T-helper 22 cell (primary cell): Measurements from ENCODE around the gene ZNF584.
"Not testable (repeated sequence)": the region's sequence is repeated elsewhere in the genome, so short reads cannot be mapped to it uniquely, and the experiment has no call there.

Experiments
- DNase-seq: peaks from one replicate; pipeline ENCODE4 v3.0.0-alpha.2; 2020; ENCODE audit warnings: low read depth

Gene ZNF584

DNA sequence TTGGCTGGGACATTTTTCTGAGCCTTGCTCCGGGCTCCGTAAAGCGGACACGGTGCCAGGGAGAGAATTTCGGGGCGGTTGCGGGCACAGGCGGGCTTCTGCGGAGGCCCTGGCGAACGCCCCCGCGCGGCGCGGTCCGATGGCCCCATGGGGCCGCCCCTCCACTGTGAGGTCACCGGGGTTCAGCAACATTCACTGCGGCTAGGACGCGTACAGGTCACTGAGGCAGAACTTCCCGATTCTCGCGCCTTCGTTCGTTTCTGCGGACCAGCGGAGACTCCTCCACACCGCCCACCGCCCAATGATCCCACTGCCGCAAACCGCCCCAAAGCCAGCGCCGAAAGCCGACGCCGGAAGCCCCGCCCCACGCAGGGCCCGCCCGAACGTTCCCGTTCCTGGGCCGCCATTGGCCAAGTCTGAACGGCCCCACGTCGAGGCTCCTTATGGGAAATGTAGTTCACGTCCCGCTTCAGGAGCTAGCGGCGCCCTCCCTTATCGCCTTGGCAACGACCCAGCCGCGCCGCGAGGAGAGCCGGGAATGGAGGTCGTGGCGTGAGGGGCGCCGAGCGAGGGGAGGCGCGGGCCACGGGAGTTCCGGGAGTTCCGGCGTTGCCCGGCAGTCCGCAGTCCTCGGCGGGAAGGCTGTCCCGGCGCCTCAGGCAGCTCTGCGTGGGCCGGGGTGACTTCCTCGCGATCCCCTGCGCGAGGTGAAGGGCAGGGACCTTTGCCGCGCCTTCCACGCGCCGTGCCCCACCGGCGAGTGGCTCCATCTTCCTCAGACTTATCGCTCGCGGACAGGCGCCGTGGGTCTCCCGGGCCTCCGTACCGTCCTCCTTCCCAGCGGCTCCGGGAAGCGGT is at the start of gene ZNF584:
ZNF584 (plus strand) TSS at position 498 of the 858 bp plus-strand sequence. CDS start 499 bp downstream, outside the sequence.
- DNase-seq, result peak; percentile 91

DNA sequence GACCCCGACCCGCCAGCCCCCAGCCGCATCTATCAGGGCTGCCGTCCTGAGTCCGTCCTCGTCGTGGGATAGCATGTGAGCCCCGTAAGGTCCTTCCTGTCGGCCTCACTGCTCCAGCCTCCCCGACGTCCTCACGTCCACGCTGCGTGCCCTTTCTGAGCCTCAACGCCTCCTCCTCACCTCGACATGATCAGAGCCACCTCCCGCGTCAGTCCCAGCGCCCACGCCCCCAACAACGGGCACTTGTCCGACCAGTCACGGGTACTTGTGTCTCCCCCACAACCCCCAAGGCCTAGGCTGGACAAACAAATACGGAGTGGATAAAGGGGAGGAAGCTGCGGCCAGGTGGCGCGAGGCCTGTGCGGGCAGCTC is 46.6 kb upstream of the ZNF584 start:
- no peak for DNase-seq

DNA sequence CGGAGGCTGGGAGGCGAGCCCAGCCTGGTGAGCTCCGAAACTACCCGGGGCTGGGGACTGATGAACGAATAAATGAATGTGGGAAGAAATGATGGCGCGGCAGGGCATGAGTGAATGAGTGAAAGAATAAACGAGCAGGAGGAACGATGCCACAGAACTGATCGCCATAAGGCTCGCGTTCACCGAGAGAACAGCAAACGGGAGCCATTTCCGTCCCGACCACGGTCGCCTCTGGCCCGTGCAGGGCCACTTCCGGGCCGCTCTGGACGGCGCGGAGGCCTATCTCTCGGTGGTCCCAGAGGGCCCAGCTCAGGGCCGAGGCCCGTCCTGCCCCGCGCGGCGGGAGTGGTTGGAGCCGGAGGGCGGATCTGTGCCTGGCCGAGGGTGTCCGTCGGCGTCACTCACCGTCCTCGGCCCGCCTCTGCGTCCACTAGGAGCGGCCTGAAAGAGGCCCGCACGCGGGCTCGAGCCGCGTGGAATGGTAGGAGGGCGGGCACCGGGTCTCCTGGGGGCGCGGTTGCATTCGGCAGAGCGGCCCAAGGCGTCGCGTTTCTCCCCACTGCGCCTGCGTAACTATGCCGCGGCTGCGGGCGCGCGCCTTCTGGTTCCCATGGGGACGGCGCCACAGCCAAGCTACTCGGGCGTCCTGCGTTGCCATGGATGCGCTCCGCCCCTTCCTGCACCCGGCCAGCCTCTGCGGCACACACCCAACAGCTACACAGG is 46.0 kb upstream of the ZNF584 start, which contains the start of gene ZNF497:
ZNF497 (minus strand) TSS at position 480 of the 723 bp plus-strand sequence. CDS start 5,116 bp downstream, outside the sequence.
- peak; percentile 89 for DNase-seq

DNA sequence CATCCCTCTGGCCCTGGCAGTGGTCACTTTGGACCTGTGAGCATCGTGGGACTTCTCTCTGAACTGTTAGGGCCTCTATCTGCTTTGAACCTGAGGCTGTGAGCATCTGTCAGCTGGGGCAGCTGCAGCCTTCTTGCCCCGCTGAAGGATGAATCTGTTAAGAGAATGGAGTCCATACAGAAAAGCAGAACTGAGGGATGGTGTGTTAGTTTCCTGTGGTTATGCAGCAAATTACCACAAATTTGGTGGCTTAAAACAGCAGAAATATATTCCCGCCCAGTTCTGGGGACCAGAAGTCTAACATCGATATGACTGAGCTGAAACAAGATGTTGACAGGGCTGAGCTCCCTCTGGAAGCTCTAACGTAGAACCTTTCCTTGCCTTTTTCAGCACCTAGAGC is 44.3 kb upstream of the ZNF584 start:
- DNase-seq, result no peak

DNA sequence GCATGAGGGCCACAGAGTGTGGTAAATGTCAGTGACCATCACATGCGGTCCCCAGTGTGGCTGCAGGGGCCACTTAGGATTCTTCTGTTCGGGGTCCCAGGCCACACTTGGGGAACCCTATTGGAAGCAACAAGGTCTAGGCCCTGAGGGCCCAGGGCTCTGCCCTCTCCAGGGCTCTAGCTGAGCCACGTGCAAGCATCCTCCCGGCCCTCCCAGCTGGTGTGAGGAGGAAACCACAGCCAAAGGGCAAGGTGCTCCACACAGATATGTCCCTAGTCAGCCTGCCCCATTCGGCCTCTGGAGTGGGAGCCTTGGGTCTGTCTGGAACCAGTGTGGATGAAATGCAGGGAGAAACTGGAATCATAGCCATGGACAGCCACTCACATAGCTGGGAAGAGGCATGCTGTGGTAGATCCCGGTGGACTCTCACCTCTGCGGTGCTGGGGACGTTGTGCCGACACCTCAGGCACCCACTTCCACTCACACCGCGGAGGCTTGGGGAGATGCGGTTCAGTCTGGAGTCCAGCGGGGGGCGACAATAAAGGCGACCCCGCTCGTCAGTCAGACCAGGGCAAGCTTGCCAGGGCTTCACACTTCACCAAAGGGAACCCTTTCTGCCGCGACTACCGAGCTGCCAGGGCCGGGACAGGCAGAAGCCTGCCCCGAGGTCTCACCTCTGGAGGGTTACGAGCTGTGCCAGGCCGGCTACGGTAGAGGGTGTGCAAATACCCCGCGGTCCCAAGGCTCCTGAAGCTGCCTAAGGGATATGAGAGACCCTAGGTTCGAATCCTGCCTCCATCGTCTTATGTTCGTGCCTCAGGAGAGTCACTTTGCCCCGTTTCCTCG is 41.6 kb upstream of the ZNF584 start:
- DNase-seq, result no peak

DNA sequence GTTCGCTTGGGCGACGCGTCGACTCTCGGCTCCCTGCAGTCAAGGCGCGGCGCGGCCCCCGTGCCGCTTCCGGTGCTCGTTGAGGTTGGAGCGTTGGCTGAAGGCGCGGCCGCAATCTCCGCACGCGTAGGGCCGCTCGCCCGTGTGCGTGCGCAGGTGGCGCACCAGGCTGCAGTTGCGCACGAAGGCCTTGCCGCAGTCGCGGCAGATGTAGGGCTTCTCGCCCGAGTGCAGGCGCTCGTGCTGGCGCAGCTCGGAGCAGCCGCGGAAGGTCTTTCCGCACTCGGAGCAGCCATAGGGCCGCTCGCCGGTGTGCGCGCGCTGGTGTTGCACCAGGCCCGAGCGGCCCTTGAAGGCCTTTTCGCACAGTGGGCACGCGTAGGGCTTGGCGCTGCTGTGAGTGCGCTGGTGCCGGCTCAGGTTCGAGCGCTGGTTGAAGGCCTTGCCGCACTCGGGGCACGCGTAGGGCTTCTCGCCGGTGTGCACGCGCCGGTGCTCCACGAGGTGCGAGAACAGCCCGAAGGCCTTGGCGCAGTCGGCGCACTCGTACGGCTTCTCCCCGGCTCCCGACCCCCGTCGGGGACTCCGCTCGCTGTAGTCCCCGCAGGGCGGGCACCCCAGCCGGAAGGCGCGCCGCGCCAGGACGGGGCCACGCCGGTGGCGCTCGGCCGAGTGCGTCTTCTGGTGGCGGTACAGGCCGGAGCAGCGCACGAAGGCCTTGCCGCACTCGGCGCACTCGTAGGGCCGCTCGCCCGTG is 40.6 kb upstream of the ZNF584 start:
- no peak for DNase-seq

DNA sequence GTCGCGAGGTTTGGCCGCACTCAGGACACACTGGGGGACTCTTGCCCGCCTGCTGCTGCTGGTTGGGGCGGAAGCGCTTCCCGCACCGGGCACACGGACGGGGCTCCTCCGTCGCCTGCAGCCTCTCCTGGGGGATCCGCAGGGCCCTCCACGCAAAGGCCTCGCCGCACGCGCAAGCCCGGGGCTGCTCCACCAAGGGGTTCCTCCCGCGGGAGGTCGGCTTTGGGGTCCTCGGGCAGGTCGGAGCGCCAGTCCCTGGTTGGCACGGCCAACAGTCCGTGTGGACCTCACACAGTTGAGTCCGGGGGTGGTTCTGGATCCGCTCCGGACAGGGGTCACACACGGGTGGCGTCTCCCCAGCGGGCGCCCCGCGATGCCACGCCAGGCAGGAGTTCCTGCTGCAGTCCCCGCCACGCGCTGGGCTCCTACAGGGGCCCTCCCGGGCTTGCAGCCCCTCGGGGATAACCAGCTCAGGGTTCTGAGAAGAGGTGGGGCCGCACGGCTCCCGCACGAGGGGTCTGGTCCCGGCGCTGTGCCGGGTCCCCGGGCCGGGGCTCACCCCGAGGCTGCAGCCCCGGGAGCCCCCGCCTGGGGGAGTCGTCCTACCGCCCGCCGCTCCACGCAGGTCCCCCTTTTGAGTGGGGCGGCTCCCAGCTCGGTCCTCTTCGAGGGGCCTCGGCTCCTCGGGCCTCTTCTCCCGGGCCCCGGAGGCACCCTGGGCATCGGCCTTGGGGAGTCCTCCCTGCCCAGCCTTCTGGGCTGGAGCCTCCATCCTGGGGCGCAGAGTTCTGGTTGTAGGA is 39.7 kb upstream of the ZNF584 start:
- no peak for DNase-seq

DNA sequence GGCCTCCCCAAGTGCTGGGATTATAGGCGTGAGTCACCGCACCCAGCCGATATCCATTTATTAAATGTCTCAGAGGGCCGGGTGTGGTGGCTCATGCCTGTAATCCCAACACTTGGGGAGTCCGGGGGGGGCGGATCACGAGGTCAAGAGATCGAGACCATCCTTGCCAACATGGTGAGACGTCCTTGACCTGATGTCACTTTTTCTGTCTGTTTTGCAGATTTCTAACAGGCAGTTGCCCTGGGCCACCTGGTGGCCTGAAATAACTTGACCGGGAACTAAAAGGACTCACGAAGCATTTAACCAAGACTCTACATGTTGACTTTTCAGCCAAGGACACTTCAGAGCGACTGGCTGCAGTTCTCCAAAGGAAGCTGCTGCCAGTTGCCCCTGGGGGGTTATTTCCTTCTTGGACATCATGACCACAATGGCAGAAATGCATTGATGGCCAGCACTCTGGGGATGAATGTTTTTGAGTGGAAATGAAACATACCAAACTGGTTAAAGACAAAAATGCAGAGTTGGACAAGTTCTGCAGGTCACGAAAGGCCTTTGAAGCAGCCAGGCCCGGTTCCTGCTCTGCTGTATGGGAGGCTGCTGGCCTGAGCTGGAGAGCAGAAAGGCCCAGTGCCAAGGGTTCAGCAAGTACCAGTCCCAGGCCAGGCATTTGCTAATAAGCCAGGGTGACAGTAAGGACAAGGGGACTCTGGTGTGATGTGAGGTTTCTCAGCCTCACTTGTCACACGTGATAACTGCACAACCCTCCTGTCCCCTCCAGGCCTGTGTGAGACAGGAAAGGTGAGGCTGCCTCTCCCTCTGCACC is 35.9 kb upstream of the ZNF584 start:
- DNase-seq, result no peak

DNA sequence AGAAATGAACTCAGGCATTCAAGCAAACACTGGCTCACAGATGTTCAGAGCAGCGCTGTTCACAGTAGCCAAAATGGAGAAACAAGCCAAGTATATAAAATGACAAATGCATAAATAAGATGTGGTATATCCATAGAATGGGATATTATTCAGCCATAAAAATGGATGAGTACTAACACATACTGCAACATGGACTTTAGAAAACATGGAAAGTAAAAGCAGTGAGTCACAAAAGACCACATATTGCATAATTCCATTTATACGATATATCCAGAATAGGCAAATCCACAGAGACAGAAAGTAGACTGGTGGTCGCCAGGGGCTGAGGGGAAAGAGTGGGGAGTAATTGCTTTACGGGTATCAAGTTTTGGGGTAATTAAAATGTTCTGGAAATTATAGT is 34.2 kb upstream of the ZNF584 start:
- DNase-seq, result no peak

DNA sequence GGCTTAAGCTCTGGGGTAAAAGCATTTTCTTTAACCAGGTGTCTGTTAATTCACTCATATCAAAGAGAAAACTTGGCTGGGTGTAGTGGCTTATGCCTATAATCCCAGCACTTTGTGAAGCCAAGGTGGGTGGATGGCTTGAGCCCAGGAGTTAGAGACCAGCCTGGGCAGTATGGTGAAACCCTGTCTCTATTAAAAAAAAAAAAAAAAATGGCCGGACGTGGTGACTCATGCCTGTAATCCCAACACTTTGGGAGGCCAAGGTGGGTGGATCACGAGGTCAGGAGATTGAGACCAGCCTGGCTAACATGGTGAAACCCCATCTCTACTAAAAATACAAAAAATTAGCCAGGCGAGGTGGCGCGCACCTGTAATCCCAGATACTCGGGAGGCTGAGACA is 31.7 kb upstream of the ZNF584 start:
- not testable (repeated sequence) for DNase-seq

DNA sequence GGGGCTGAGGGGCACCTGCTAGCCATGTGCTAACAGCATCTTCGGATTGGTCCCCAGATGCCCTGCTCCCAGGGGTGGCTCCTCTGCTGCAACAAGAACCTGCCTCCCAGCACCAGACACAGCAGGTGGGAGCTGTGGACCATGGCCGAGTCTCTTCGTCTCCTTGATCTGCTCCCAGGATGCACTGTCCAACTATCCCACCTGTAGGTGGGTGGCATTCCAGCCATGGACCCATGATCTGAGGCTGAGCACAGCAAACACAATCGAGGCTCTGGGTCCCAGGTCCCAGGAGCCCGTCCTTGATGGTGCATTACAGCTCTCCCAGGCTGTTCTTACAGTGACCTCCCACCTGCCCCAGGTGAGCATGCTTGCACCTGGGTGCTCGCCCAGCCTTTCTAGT is 29.2 kb upstream of the ZNF584 start:
- no peak for DNase-seq

DNA sequence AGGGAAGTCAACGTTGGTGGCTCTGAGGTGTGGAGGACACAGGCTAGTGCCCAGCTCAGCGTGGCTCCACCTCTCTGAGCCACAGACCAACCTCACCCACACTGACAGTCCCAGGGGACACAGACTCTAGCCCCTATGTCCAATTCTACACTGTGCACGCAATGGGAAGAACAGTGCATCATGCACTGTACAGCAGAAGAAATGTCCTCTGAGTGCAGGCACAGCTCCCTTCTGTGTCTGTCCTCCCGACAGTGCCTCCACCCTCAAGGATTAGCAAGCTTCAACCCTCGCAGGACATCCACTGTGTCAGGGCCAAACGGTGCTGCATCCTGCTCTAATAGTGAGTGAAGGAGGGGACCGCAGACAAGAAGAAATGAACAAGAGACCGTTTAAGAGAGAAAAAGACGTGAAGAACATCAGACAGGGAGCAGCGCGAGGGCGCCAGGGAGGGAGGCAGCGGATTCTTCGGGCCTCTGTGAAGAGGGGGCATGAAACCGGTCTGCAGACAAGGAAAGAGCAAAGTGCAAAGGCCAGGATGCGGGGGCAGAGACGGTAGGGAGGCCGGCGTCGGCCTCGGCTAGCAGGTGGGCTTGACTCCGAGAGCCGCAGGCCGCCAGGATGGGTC is 28.3 kb upstream of the ZNF584 start:
- DNase-seq, result no peak

DNA sequence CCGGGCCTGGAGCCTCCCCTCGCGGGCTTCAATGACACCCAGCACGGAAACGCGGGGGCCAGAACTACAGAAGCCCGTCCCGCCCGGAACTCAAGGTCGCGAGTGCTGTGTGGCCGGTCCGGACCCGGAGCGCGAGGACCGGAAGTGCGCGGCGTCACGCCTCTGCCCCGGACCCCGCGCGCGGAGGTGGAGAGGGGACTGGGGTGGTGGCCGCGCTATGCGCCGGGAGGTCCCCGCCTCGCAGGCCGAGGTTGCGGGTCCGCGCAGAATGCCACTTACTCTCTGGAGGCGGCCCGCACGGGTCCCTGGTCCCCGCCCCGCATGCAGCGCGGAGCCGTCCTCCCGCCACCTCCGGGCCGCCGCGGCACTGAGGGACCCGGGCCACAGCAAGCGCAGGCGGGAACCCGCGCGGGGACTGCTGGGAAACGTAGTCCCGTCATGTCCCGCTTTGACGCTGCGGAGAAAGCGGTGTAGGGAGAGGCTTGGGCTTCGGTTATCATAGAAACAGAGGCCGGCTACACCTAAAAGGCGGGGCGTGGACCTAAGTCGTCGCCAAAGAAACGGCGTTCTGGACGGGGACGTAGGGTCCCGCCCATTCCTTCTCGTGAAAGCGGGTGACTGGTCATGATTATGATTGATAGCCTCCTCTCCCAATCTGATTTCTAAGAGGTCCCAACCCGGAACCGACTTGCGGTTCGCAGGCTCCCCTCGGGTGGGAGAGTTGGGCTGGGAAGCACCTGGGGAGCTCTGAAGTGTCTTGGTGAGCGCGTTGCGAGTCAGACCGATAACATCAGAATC is 27.6 kb upstream of the ZNF584 start, which contains the start of gene ZNF837:
ZNF837 (minus strand) TSS at position 369 of the 798 bp plus-strand sequence. CDS start 11,698 bp downstream, outside the sequence.
- DNase-seq, result peak; percentile 99

DNA sequence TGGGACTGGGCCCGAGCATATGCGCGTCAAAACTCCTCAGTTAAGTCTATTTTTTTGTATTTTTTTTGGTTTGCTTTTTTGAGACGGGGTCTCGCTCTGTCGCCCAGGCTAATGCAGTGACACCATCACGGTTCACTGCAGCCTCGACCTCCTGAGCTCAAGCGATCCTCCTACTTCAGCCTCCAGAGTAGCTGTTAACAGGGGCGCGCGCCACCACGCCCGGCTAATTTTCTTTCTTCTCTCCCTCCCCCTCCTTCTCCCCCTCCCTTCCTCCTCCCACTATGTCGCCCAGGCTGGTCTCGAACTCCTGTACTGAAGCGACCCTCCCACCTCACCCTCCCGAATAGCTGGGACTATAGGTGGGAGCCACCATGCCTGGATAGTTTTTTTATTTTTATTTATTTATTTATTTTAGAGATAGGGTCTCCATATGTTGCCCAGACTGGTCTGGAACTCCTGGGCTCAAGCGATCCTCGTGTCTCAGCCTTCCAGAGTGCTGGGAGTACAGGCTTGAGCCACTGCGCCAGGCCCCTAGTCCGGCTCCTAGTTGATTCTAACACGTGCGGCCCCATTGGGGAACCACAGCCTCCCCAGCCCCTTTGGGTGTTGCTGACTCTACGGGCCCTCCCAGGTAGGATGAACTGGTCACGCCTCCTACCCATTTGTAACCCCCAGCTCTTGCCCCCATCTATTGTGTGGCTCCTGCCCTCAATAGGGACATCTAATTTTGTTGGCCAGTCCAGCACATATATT is 26.8 kb upstream of the ZNF584 start:
- DNase-seq, result no peak

DNA sequence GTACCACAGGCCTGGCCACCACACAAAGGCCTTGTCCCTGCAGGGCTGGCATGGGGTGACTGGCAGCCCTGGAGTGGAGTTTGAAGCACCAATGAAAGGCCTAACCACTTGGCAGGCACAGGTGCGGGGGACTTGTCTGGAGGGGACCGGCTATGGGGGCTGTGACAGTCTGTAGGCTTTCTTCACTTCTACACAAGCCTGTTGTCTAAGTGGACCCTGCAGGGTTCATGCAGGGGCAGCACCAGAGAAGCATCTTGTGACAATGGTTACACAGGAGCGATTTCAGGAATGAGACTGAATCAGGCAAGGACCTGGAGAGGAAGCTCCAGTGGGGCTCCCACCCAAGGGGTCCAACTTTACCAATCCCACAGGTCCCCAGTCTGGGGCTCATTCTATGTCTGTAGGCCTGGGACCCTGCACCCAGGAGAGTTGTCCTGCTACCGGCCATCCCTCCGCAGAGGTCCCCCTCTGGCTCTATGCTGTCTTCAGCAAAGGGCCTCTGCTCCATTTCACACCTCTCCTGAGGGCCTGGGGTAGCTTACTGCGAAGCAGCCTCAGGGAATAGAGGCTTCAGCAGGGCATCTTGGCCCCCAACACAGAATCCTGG is 25.3 kb upstream of the ZNF584 start:
- DNase-seq, result no peak

DNA sequence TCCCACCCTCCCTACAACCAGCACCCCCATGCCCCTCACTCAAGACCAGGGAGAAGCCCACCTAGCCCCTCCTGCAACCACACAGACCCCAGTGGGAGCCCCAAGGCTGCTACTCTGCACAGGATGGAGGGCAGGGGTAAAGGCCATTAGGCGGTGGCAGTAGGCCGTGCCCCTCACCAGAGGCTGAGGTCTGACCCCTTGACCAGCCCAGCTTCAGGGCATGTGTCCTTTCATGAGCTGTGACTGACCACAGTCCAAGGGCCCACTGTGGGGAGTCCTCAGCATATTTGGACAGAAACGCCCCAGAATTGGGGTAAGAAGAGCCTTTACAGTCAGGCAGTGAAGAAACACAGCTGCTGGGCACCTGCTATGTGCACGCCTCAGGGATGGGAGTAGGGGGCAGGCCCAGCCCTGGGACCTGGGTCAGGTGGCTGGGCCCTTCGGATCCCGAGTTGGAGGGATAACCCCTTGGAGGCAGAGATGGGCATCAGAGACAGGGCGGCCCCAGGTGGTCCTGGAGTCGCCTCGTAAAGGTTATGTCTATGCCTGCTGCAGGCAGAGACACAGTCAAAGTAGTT is 23.0 kb upstream of the ZNF584 start:
- no peak for DNase-seq
